GM19328 (cell line): ENCODE results near the gene STIM2.
"Not testable (repeated sequence)": the region's sequence is repeated elsewhere in the genome, so short reads cannot be mapped to it uniquely, and the experiment has no call there.

Experiments
- ATAC-seq: cut with Tn5 transposase; IDR thresholded peaks from one replicate; pipeline ENCODE4 v1.9.1; 2021; ENCODE audit warnings: mild to moderate bottlenecking, moderate library complexity; ENCODE audit not compliant: unreplicated experiment

The STIM2 gene

DNA sequence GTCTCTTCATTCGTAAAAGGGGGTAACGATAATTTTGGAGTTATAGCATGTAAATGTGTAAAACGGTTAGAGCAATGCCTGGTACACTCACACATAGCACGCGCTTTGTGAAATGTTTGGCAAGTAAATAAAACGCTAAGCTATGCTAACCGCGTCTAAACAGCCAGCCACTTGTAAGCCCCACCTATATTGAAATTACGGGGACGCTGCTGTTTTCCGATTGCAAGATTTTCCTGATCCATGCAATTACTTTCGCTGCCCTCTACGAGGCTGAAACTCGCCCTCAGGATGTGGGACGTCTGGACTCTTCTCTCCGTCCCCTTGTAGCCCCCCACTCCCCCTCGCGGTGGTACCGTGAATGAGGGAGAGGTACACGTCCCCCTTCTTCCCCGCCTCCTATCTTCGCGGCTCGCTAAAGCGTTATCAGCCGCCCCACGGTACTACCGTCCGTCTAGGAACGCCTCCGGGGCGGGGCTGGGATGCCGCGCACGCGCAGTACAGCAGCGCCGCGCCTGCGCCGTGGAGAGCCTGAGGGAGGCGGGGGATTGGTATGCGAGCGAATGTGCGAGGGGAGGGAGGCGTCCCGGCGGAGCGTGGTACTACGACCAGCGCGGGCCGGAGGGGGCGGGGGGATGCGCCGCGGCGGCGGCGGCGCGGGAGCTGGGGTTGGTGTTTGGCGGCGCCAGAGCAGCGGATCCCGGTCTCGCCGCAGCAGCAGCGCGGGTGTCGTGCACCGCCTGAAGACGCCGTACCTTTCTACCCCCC, at the start of gene STIM2:
Gene STIM2 (plus strand): TSS at position 685 of the 765 bp plus-strand sequence.
- peak; percentile 51 for ATAC-seq

DNA sequence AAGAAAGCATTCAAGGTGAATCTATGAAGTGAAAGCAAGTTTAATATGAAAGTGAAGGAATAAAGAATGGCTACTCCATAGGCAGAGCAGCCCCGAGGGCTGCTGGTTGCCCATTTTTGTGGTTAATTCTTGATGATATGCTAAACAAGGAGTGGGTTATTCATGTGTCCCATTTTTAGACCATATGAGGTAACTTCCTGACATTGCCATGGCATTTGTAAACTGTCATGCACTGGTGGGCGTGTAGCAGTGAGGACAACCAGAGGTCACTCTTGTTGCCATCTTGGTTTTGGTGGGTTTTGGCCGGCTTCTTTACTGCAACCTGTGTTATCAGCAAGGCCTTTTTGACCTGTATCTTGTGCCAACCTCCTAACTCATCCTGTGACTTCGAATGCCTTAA, 49.1 kb upstream of the STIM2 start:
- not testable (repeated sequence) for ATAC-seq

DNA sequence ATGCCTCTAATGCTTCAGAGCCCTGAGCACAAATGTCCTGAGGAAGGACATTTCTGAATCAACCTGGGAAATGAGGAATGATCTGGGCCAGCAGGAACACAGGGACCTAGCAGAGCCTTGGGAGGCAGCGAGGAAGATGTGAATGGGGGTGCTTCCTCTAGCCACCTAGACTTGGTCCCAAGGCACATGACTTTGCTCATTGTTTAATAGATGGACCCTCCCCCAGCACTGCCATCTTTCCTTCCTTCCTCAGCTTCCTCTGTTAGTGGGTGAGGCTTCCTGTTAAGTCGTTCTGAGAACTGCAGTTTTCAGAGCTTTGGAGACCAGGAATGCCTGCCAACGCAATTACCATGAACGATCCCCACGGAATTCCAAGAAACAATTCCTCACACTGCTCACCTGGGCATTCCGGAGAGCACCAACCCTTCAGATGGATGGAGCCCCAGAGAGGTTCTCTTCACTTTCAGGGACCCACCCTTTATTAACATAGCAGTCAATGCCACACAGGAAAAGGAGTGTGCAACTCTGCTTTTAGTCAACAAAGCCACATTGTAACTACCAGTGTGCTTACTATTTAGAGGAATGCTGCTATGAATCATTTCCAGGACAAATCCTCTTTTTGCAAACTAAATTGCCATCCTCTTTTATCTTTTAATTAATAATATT, 48.5 kb upstream of the STIM2 start:
- ATAC-seq: no peak

DNA sequence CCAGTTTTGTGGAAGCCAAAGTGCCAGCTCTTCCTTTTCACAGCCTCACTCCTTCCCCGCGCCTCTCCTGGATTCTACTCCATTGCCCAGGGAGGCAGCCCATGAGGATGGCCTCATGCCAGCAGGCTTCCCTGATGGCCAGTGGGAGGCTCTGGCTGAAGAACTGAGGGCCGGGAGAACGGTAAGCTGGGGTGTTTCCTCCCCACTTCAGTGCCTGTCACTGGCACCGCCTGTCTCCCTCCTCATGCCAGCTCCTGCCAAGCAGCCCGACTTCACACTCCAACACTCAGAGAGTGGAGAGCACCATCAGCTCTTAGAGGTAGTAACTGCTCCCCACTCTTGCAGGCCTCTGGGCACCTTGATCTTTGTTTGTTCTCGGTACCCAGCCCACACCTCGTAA, 46.9 kb upstream of the STIM2 start:
- ATAC-seq: no peak

DNA sequence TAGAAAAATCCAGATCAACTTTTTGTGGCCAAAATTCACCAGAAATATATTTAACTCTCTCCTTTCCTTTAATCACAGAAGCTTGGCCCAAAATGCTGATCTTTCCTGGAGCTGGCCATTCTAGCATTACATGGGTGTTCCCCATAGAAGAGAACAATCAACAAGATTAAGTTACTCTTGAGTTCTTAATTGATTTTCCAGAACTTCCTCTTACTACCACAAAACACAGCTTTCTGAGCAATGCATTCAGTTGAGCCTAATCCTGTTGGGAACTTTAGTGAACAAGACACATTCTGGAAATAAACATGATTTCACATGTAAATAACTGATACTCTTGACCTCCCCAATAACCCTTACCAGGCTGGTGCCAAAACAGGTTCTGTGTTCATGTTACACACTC, 45.4 kb upstream of the STIM2 start:
- ATAC-seq: no peak

DNA sequence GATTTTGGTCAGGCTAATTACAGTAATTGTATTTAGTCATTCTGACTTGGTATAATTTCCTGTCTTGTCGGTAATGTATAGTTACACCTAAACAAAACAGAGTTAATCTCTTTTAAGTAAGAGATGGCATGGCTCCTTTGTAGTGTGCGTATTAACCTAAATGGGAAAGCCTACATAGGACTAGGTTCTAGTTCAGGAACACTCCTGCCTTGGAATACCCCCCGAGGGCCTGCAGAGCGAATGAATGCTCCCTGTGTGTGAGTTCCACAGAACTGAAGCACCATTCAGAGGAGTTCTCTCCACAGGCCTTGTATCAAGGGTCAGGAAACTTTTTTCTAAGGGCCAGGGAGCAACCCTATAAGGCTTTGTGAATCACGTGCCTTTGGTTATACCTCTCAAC, 44.9 kb upstream of the STIM2 start:
- no peak for ATAC-seq

DNA sequence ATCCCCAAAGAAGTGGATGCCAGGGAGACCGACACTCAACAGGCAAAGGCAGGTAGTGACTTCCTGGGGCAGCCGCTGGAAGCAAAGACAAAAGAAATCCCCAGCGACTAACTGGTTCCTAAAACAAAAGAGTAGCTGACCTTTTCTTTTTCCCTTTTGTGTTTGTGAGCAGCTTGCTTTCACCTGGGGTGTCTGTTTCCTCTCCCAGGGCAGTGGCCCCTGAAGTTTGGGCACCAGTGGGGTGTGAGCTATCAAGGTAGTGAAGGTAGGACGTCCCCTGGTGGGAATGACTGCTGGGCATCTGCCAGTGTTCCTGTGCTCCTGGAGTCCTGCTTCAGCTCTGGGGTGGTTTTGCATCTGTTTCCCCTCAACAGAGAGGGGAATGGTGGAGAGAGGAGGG, 41.6 kb upstream of the STIM2 start:
- no peak for ATAC-seq

DNA sequence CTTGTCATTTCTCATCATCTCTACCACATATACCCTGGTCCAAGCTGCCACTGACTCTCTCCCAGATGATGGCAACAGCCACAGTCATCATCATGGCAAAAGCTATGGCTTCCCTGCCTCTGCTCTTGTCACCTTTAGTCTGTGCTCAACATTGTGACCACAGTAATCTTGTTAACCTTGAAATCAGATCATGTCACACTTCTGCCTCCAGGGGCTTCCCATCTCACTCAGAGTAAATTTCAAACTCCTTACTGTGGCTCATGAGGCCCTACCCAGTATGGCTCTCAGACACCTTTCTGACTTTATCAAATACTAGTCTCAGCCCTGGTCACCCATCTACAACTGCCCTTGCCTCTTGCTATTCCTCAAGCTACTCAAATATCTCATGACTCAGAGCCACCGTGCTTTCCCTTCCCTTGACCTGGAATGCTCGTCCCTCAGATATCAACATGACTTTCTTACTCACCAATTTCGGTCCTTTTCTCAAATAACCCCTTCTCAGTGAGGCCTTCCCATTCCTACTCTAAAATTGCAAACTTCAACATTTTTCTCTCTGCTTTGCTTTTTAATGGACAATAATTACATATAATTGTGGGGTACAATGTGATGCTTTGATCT, 41.1 kb upstream of the STIM2 start:
- no peak for ATAC-seq

DNA sequence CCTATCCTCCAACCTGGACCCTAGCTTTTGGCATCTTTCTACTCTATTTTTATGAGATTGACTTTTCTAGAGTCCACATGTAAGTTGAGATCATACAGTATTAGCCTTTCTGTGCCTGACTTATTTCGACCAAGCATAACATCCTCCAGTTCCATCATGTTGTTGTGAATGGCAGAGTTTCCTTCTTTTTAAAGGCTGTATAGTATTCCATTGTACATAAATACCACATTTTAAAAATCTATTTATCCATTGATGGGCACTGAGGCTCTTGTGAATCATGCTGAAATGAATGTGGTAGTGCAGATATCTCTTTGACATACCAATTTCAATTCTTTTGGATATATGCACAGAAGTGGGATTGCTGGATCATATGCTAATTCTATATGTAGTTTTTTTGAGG, 40.3 kb upstream of the STIM2 start:
- ATAC-seq: no peak

DNA sequence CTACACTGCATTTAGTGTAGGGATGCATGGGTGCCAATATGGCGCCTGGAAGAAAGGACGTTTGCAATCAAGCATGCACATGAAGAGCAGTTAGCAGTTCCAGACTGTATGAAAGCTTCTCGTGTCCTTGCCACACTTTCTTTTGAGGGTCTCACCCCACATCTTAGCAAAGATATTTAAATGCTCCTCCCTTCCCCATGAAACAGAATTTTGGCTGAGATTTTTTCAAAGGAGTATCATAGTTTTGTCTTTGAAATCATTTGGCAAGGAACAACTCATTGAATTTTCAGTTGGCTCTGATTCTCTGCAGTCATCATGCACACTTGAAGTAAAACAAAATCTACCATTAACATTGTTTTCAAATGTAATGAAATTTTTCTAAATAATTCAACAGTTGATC, 39.6 kb upstream of the STIM2 start:
- no peak for ATAC-seq

DNA sequence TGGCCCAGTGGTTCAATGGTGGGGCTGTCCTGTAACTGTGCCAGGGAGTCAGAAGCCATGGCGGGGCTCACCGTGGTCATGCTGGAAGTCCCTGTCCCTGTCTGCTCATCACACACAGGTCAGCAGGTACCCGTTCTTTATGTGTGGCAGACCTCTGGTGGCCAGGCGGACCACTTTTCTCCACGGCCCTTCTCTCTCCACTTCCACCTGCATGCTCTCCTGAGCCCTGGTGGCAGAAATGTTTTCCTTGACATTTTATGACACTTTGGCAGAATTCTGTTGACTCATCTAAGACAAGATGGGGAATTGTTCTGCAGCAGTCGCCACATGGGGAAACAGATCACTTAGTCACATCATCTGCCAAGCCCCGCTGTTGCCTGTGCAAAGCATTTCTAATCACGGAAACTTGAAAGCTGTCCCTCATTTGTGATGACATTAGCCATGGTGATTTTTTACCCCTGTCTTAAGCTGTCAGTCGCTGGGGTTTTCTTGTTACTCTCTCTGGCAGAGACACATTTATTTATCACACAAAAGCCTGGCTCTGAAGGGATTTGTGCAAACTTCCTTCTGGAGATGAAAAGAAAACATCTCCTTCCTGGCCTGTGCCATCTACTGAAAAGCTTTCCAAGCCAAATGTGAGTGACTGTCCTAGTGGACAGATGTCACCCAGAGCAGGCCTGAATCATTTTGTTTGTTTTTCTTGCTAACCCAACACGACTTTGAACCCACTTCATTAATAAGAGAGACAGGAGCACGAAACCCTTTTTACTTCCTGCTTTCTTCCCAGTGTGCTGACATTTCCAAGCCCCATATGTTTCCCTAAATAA, 38.8 kb upstream of the STIM2 start:
- ATAC-seq: no peak

DNA sequence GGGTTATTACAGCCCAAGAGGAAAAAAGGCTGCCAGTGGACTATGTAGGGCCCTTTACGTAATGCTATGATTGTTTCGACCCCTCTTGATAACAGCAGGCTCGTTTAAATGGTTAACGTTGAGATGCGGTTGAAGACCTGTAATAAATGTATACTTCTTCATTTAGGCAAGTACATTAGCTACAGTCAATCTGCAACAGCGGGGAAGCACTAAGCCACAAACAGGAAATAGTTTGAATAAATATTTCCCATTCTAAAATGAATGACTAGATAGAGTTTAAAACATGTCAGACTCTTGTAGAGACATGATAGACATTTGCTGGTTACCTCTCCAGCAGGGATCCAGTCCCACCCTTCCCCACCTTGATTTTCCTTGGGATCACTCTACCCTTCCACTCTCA, 38.1 kb upstream of the STIM2 start:
- peak; percentile 43 for ATAC-seq

DNA sequence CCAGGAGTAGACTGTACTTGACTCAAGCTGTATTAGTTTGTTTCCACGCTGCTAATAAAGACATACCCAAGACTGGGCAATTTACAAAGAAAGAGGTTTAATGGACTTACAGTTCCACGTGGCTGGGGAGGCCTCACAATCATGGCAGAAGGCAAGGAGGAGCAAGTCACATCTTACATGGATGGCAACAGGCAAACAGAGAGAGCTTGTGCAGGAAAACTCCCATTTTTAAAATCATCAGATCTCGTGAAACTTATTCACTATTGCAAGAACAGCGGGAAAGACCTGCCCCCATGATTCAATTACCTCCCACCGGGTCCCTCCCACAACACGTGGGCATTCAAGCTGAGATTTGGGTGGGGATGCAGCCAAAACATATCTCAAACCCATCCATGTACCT, 37.7 kb upstream of the STIM2 start:
- not testable (repeated sequence) for ATAC-seq

DNA sequence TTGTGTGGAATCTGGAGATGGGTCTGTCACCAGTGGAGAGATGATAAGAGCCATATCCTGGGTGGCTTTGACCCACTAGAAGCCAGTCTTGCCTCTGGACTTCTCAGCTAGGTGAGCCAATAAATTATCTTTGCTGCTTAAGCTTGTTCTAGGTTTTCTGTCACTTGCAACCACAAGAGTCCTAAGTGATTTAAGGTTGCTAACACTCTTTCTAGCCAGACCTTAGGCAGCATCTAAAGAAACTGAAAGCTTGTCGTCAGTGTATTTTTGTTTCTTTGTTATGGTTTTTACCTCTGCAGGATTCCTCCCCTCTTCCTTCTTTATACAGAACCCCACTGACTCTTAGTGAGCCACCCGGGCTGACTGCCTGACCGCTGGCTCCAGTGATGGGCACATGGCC, 37.1 kb upstream of the STIM2 start:
- ATAC-seq: no peak

DNA sequence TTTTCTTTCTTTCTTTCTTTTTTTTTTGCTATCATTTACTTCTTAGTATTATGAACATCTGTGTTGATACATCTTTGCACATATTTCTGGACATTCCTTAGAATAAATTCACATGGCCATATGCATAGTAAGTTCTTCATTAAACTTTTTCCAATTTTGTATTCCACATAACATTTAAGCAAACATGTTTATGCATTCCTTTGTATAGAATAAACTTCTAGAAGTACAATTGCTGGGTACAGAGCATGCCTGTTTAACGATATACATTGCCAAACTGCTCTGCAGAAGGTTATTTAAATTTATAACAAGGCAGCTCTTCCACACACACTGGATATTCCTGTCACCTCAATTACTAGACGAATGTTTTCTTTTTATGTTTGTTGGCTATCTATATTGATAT, 36.0 kb upstream of the STIM2 start:
- no peak for ATAC-seq

DNA sequence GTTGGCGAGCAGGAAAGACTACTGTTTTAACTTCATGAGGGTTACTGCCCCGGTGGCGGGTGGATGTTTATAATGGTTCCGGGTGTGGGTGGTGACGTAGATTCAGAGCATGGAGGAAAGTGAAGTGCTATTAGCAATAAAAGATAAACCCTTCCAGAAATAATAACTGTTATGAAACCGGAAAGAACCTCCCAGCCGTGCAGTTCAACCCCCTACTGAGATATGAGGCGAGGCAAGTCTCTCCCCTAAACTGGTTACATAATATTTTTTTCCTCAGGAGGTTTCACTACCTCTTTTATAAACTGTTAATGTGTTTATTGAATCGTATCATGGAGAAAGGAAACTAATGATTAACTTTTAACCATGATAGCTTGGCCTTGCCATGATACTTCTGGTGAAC, 33.9 kb upstream of the STIM2 start:
- ATAC-seq: peak; percentile 85

DNA sequence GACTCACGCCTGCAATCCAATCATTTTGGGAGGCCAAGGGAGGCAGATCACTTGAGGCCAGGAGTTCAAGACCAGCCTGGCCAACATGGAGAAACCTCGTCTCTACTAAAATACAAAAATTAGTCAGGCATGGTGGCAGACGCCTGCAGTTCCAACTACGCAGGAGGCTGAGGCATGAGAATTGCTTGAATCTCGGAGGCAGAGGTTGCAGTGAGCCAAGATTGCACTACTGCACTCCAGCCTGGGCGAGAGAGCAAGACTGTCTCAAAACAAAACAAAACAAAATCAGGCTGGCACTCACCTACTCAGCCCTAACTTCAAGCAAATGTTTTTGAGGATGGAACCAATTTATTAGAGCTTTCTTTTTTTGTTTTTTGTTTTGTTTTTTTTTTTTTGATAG, 33.3 kb upstream of the STIM2 start:
- not testable (repeated sequence) for ATAC-seq

DNA sequence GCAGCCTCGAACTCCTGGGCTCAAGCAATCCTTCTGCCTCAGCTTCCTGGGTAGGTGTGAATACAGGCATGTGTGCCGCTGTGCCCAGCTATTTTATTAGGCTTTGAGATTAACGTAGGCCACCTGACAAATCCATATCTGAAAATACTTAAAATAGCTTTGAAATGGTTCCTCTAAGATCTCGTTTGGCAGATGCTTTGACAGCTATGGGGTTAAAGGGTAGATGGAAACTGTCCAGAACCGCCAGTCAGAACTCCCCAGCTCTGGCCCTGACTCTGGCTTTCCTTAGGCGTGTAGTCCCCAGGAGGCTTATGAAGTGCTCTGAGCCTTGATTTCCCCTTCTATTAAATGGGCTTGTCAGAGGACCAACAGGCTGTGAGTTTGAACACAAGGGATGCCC, 32.8 kb upstream of the STIM2 start:
- ATAC-seq: no peak

DNA sequence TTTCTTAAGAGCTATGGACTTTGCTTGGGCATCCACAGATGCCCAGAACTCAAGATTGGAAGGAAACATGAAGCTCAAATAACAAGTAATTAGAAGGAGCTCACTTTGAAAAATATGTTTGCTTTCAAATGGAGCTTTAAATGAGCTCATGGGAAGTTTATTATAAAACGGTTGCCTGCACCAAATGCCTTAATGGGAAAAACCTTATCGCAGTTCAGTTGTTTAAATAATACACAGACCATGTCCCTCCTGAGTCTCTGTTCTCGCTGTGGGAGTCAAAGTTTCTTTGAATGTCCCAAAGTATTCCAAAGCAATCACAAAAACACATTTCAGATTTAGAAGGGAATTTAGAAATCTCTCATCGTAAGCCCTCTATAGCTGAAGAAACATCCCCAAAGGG, 31.6 kb upstream of the STIM2 start:
- no peak for ATAC-seq

DNA sequence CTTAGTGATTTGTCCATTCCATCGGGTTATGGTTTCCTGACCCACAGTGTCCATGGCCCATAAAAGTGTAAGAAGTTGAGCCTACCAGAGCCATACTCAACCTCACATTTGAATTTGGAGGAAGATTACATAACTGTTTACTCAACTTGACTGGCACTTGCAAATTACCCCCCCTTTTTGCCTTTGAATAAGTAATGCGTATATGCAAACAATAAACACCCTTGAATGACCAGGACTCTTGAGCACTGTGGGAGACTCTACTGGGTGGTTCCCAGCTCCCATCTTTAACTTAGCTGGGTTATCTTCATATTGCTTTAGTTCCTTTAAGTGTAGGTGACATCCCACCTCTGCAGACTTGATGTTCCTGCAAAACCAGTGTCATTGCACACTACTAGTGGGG, 30.6 kb upstream of the STIM2 start:
- no peak for ATAC-seq

DNA sequence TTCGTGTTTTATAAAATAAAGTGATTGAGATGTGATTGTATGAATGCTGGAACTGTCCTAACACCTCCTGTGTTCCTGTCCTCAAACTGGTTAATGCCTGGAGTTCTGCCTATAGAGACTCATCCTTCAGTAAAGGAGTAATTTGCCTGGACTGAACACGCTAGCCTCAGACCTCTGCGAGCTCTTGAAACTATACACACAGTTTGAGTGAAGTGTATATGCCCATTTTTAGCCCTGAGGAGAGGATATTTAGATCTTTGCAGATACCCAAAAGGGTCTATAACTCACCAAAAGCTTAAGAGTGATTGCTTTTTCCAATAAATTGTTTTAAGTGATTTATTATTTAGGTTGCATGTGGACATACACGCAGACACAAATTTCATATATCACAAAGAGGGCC, 29.9 kb upstream of the STIM2 start:
- ATAC-seq: no peak
